Lower lobe of right lung (tissue), 2 donors: Measurements from ENCODE around the gene FHIT. TPM values are rescaled to one million over a fixed set of nuclear protein-coding genes. Genes with fewer than 3 reads are reported as not detected.

Source experiments
- ATAC-seq, 2 donors: fragments of 200-7000 bp; cut with Tn5 transposase; one replicate each; pipeline ENCODE4 v1.9.1; 2020 to 2022; ENCODE audit warnings: mild to moderate bottlenecking in 2 of 2, moderate library complexity in 2 of 2
- DNase-seq: peaks from one replicate; pipeline ENCODE4 v3.0.0-alpha.2; 2020
- H3K27ac ChIP-seq: fragments of 200-600 bp; one replicate; pipeline ENCODE4 v1.8.0; 2022
- H3K27me3 ChIP-seq: fragments of 200-600 bp; one replicate; pipeline ENCODE4 v1.8.0; 2022; ENCODE audit warnings: low read depth
- H3K36me3 ChIP-seq: fragments of 200-600 bp; one replicate; pipeline ENCODE4 v1.8.0; 2022; ENCODE audit warnings: mild to moderate bottlenecking
- H3K4me1 ChIP-seq: fragments of 200-600 bp; one replicate; pipeline ENCODE4 v1.8.0; 2022
- H3K4me3 ChIP-seq: fragments of 200-600 bp; one replicate; pipeline ENCODE4 v1.8.0; 2022; ENCODE audit warnings: mild to moderate bottlenecking
- H3K9me3 ChIP-seq: fragments of 200-600 bp; one replicate; pipeline ENCODE4 v1.8.0; 2022
- intact Hi-C: fragments of 100-400 bp; cut with DNase I; formaldehyde crosslinking; loops from one replicate; pipeline ENCODE4 v1.11.0; 2022
- total RNA-seq: library from RNA; stranded (reverse); fragmentation: NEBNext Ultra II Directional; extraction: Animal tissue kit (Norgen Biotek cat#: 25700); gene quantifications from one replicate; pipeline ENCODE4 v1.2.1, GENCODE V29; 2021
- TF ChIP-seq, protein P1 (sequence below): fragments of 200-600 bp; IDR thresholded peaks from one replicate; pipeline ENCODE4 v1.8.0; 2022; ENCODE audit warnings: antibody characterized with exemption, mild to moderate bottlenecking
- donor health status: DM: no; HTN: yes; CAD: no; lungs with severe emphysema.

The FHIT gene
- total RNA-seq, 1 donor from 2014 or later: 10.3 TPM

DNA sequence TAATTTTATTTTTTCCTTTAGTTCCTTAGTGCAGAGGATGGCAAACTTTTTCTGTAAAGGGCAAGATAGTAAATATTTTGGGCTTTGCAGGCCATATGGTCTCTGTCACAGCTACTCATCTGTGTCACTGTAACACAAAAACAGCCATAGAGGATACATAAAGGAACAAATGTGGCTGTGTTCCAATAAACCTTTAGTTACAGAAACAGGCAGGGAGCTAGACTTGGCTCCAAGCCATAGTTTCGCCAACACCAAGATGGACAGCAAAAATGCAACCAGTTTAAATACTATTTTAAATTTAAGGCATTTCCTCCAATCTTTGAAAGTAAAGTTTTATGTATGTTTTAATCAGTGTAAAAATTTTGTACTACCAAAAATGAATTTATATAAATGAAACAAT lies 753.4 kb downstream of the FHIT start:
- no peak for ATAC-seq
- Histone ChIP-seq H3K36me3 (no peaks in the 10 kb centered on the region), H3K4me3 (no peak overlapping the region), H3K27ac (no peak overlapping the region), H3K9me3 (no peaks in the 10 kb centered on the region), H3K27me3 (no peaks in the 10 kb centered on the region), H3K4me1 (no peaks in the 10 kb centered on the region)
- DNase-seq: no peak
- intact Hi-C loops: no loop called here
- TF ChIP-seq, protein P1, sequence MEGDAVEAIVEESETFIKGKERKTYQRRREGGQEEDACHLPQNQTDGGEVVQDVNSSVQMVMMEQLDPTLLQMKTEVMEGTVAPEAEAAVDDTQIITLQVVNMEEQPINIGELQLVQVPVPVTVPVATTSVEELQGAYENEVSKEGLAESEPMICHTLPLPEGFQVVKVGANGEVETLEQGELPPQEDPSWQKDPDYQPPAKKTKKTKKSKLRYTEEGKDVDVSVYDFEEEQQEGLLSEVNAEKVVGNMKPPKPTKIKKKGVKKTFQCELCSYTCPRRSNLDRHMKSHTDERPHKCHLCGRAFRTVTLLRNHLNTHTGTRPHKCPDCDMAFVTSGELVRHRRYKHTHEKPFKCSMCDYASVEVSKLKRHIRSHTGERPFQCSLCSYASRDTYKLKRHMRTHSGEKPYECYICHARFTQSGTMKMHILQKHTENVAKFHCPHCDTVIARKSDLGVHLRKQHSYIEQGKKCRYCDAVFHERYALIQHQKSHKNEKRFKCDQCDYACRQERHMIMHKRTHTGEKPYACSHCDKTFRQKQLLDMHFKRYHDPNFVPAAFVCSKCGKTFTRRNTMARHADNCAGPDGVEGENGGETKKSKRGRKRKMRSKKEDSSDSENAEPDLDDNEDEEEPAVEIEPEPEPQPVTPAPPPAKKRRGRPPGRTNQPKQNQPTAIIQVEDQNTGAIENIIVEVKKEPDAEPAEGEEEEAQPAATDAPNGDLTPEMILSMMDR: no peak

DNA sequence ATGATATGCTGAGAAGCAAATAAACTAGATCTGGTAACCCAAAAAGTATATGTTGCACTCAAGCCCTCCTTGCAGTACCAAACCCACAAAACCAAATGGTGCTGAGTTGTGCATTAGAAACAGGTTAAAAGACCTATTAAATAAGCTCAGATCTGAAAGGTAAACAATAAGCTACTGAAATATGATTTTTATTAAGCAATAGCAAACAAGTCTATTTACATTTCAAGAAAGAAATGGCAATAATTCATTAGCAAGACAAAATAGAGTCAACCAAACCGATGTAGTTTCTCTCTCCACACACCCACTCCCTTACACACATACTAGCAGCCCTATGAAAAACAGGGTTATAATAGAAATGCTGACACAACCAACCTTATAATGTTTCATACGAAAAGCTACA lies 760.3 kb downstream of the FHIT start:
- DNase-seq (no peak), ATAC-seq (no peak)
- TF ChIP-seq, protein P1: no peak

DNA sequence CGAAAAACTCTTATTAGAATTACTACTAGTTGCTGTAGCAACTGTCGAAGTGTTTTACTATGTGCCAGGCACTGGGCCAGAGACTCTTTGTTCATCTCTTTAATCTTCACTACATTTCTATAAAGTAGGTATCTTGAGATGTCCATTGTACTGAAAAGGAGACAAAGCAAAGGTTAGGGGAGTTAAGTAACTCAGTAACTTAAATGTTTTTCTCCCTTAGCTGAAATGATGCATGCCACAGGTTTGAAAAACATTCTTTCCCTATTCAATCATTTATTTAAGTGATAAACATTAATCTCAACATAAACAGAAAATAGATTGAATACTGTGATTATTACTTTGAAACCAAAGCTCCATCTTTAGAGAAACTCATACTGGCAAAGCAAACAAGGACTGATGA lies 776.2 kb downstream of the FHIT start:
- TF ChIP-seq, protein P1: no peak

More for the DNA sequence above, 760.3 kb downstream of the FHIT start:
- Histone ChIP-seq H3K9me3 (no peaks in the 10 kb centered on the region), H3K27me3 (no peaks in the 10 kb centered on the region), H3K27ac (no peak overlapping the region), H3K4me1 (no peaks in the 10 kb centered on the region), H3K36me3 (no peaks in the 10 kb centered on the region), H3K4me3 (no peak overlapping the region)
- intact Hi-C loops: no loop called here

DNA sequence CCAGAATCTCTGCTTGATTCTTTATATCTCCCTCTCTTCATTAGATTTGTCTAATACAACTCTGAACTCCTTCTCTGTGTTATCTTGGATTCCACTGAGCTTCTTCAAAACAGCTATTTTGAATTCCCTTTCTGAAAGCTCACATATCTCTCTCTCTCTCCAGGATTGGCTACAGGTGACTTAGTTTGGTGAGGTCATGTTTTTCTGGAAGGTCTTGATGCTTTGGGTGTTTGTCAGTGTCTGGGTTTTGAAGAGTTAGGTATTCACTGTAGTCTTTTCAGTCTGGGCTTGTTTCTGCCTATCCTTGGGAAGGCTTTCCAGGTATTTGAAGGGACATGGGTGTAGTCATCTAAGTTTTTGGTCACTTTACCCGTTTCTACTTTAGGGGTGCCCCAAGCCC lies 781.8 kb downstream of the FHIT start:
- Histone ChIP-seq H3K4me3 (no peak overlapping the region), H3K27ac (no peak overlapping the region), H3K9me3 (peaks cover 7% of the 10 kb centered on the region), H3K36me3 (no peaks in the 10 kb centered on the region), H3K4me1 (no peaks in the 10 kb centered on the region), H3K27me3 (no peaks in the 10 kb centered on the region)
- TF ChIP-seq, protein P1: no peak
- intact Hi-C loops: no loop called here
- no peak for DNase-seq
- ATAC-seq: no peak

More for the DNA sequence above, 776.2 kb downstream of the FHIT start:
- no peaks in the 10 kb centered on the region for H3K9me3 ChIP-seq
- intact Hi-C loops: no loop called here
- H3K4me1 ChIP-seq: no peaks in the 10 kb centered on the region
- H3K4me3 ChIP-seq: no peak overlapping the region
- H3K27ac ChIP-seq: no peak overlapping the region
- H3K36me3 ChIP-seq: no peaks in the 10 kb centered on the region
- no peak for ATAC-seq
- no peaks in the 10 kb centered on the region for H3K27me3 ChIP-seq
- DNase-seq: no peak

DNA sequence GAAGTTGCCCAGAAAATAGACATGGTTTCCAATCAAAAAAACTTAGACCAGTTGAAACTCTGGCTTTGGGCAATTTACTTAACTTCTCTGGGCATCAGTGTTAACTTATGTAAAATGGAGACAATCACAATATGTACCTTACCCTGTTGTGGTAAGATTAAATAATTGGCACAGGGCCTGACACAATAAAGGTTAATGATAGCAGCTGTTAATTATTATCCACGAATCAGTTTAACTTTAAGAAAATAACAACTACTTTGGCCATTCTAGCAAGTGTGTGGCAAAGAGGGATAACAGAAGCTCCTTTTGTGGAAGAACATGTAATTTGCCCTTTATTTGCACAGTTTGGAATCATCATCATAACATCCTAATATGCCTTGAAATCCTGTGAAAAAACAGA lies 787.6 kb downstream of the FHIT start:
- DNase-seq: no peak
- Histone ChIP-seq H3K4me1 (no peaks in the 10 kb centered on the region), H3K27ac (no peak overlapping the region), H3K4me3 (no peak overlapping the region), H3K9me3 (peaks cover 7% of the 10 kb centered on the region), H3K27me3 (no peaks in the 10 kb centered on the region), H3K36me3 (no peaks in the 10 kb centered on the region)
- ATAC-seq: no peak
- TF ChIP-seq, protein P1: no peak
- intact Hi-C loops: no loop called here

DNA sequence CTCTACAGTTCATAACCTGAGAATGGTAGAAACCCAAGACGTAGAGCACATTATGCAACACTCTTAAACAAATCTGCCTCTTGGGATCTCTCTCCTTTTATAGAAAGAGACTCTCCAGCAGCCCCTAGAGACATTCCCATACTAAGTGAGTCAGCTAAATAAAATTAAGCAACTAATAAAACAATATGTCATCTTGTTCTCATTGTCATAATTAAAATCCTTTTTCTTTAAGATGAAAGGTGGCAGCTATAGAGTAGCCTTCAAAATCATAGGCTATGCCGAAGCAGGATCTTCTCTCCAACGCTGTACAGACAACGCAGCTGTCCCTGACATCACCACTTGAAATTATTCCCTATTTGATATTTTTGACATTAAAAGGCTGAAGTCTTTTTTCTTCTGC lies 790.0 kb downstream of the FHIT start:
- TF ChIP-seq, protein P1: no peak
- Histone ChIP-seq H3K9me3 (peaks cover 6% of the 10 kb centered on the region), H3K27me3 (no peaks in the 10 kb centered on the region), H3K36me3 (no peaks in the 10 kb centered on the region), H3K4me1 (no peaks in the 10 kb centered on the region), H3K4me3 (no peak overlapping the region), H3K27ac (no peak overlapping the region)
- intact Hi-C loops: no loop called here
- DNase-seq: no peak
- ATAC-seq: no peak
